GM12873 (cell line): ENCODE measurements around the gene ASCC1.

Experiments used
- TF ChIP-seq, protein P1 (sequence below): IDR thresholded peaks from 2 replicates; pipeline ENCODE4 v1.5.1; 2012; ENCODE audit warnings: low read depth, mild to moderate bottlenecking, moderate library complexity, low read length, control low read depth; ENCODE audit not compliant: insufficient read depth; ENCODE audit errors: missing control alignments

ASCC1 gene

DNA sequence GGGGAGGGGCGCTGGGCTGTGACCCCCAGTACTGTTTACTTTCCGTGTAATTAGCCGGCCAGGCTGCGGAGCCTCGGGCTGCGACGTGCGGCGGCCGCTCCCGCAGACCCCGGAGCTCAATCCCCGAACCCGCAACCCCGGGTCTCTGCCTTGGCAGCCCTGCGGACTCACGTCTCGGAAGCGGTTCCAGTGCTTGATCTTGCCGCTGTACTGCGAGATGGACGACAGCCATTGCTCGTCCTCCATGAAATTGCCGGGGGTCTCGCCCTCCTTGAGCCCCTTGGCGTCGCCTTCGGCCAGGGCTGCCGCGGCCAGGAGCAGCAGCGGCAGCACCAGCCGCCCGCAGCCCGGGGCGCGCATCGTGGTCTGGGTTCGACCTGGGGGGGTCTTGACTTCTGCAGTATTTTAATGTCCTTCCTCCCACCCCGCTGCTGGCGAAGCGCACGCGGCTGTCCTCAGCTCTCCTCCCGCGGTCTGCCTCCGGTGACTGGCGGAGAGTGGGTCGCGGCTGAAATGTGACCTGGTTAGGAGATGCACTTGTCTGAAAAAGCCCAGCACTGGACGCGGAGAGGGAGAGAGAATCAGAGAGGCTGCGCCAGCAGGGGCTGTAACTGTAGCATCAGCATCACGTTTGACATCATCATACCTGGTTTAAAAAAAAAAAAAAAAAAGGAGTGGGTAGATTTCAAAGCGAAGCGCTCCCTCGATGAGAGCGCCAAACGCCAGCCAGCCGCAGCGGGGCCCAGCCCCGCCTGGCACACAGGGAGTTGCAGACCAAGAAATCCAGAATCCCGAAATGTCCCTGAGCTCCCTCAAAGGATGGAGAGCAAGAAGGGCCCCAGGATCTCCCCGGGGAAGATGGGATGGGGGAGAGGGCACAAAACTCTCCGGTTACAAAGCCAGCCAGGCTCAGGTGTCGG lies 127.8 kb downstream of the ASCC1 start, which contains the start of gene SPOCK2:
SPOCK2 (minus strand) TSS at position 583 of the 920 bp plus-strand sequence; CDS start at position 360, 223 bp downstream.
- TF ChIP-seq, protein P1, sequence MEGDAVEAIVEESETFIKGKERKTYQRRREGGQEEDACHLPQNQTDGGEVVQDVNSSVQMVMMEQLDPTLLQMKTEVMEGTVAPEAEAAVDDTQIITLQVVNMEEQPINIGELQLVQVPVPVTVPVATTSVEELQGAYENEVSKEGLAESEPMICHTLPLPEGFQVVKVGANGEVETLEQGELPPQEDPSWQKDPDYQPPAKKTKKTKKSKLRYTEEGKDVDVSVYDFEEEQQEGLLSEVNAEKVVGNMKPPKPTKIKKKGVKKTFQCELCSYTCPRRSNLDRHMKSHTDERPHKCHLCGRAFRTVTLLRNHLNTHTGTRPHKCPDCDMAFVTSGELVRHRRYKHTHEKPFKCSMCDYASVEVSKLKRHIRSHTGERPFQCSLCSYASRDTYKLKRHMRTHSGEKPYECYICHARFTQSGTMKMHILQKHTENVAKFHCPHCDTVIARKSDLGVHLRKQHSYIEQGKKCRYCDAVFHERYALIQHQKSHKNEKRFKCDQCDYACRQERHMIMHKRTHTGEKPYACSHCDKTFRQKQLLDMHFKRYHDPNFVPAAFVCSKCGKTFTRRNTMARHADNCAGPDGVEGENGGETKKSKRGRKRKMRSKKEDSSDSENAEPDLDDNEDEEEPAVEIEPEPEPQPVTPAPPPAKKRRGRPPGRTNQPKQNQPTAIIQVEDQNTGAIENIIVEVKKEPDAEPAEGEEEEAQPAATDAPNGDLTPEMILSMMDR: no peak

DNA sequence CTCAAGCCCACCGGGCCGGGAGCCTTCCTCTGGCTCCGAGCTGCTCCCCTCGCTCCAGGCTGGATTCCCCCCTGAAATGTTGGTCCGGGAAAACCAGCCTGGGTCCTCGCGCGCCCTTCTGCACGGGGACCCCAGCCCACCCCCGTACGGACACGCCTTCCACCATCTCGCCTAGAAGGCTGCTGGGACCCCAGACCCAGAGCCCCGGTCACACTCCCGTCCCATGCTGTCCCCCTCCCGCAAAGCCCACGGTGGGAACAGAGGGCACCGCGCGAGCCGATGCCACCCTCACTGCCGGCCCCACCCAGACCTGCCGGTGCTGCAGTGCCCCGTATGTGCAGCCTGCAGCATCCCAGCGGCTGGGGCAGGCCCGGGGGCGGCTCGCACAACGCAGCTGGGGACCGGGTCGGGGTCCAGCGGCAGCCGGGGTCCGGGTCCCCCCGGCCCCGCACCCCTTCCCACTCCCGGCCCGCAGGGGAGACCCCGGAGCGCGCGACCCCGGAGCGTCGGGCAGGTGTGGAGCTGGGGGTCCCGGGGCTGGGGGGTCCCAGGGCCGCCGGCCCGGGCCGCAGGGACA lies 128.6 kb downstream of the ASCC1 start:
- TF ChIP-seq, protein P1: no peak

DNA sequence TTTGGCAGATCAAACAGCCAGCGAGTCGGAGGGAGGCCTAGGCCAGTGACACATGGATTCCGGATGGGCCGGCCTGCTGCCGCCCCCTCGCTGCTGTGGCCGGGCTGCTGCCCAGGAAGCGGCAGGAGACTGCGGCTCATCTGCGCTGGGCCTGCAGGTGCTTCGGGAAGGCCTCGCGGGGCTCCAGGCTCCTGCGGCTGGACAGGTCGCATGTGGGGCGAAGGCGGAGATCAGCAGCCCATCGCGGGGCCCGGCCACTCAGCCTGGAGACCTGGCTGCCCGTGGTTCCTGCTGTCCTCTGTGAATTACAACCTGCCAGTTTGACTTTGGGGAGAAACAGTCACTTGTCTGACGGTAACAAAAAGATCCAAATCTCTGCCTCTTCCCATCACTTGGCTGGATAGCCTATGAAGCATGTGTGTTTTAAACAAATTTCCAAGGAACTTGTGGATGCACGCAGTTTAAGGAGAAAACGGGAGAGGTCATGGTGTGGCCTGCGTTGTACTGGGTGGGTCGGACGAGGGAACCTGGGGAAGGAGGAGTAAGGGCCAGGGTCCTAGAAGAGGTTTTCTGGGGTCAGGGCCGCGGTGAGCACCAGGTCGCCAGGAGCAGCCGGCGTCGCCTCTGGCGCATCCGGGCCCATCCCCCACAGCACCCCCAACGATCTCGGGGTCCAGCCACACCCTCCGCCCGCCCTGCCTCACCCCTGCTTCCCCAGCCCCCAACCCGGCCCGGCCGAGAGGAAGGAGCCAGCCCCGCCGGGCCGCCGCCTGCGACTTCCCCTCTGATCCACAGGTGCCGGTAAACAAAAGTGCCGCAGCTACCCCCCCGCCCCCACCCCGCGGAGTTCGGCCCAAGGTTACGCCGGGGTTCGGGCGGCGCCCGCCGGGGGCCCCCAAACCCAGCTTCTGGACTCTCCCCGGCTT lies 129.3 kb downstream of the ASCC1 start:
- TF ChIP-seq, protein P1: no peak

DNA sequence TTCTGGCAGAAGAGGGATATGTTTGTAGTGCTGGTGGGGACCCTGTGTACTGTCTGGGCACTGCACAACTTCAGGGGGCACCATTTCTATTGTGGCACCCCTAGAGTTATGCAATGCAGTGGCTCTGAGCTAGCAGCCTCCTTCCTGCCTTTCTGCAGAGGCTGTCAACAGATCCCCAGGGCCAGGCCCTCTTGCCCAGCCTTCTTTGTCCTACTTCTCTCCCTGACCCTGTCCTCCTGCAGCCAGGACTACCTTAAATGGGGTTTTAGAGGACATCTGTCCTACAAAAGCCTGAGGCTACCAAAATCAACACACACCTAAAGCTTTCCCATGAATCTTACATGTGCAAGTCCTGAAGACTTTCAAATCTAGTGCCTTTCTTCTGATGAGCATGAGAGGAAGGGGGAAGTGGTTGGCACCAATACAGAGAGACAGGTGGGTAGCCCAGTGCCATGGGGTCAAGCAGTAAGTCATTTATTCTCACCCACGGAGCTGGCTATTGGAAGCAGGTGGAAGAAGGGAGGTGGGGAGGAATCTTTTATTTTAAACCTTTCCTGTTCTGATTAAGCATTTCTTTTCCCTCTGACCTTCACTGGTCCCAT lies 130.1 kb downstream of the ASCC1 start:
- TF ChIP-seq, protein P1: no peak

- TF ChIP-seq, protein P1: no peak
Measured at GRCh38 chr10:72085166-72085565, 130.9 kb downstream of the ASCC1 start.

GRCh38 chr10:72083790-72084459 lies 132.2 kb downstream of the ASCC1 start:
- TF ChIP-seq, protein P1: no peak
